Hepatocyte (in vitro differentiated cells): Measurements from ENCODE around the gene S100A4. TPM values are rescaled to one million over a fixed set of nuclear protein-coding genes. Genes with fewer than 3 reads are reported as not detected.

ENCODE experiments used
- DNase-seq: peaks from one replicate; pipeline ENCODE4 v3.0.0-alpha.2; 2016; ENCODE audit warnings: low spot score
- H2AFZ ChIP-seq: fragments of 200-600 bp; sonication (generic); 2 replicates; pipeline ENCODE4 v1.6.0; 2016; ENCODE audit warnings: antibody characterized with exemption, mild to moderate bottlenecking
- H3K27ac ChIP-seq: fragments of 200-600 bp; sonication (generic); 2 replicates; pipeline ENCODE4 v1.5.1; 2016; ENCODE audit warnings: mild to moderate bottlenecking
- H3K27me3 ChIP-seq: fragments of 200-600 bp; sonication (generic); 2 replicates; pipeline ENCODE4 v1.6.1; 2016
- H3K36me3 ChIP-seq: fragments of 200-600 bp; sonication (generic); replicated peaks from 2 replicates; pipeline ENCODE4 v1.5.1; 2016; ENCODE audit warnings: low read depth; ENCODE audit not compliant: insufficient read depth
- H3K4me1 ChIP-seq: fragments of 200-600 bp; sonication (generic); 2 replicates; pipeline ENCODE4 v1.5.1; 2016; ENCODE audit warnings: mild to moderate bottlenecking, moderate library complexity; ENCODE audit not compliant: insufficient read depth
- H3K4me2 ChIP-seq: fragments of 200-600 bp; sonication (generic); 2 replicates; pipeline ENCODE4 v1.6.0; 2016
- H3K4me3 ChIP-seq: fragments of 200-600 bp; sonication (generic); 2 replicates; pipeline ENCODE4 v1.5.1; 2016; ENCODE audit warnings: mild to moderate bottlenecking
- H3K79me2 ChIP-seq: fragments of 200-600 bp; sonication (generic); 2 replicates; pipeline ENCODE4 v1.6.0; 2017; ENCODE audit warnings: mild to moderate bottlenecking
- H3K9me2 ChIP-seq: fragments of 200-600 bp; sonication (generic); replicated peaks from 2 replicates; pipeline ENCODE4 v1.6.0; 2017; ENCODE audit warnings: mild to moderate bottlenecking; ENCODE audit not compliant: insufficient read depth
- H3K9me3 ChIP-seq: fragments of 200-600 bp; sonication (generic); 2 replicates; pipeline ENCODE4 v1.5.1; 2016; ENCODE audit warnings: low read depth, mild to moderate bottlenecking
- H4K20me1 ChIP-seq: fragments of 200-600 bp; sonication (generic); 2 replicates; pipeline ENCODE4 v1.6.0; 2016; ENCODE audit warnings: mild to moderate bottlenecking; ENCODE audit not compliant: insufficient read depth, poor library complexity, severe bottlenecking
- CTCF ChIP-seq: fragments of 200-600 bp; sonication (generic); IDR thresholded peaks from 2 replicates; pipeline ENCODE4 v1.5.1; 2016; ENCODE audit warnings: antibody characterized with exemption, mild to moderate bottlenecking; ENCODE audit not compliant: poor library complexity
- EZH2 ChIP-seq: fragments of 200-600 bp; sonication (generic); IDR thresholded peaks from 2 replicates; pipeline ENCODE4 v1.6.1; 2016; ENCODE audit warnings: antibody characterized with exemption, mild to moderate bottlenecking, borderline replicate concordance
- EZH2phosphoT487 ChIP-seq: fragments of 200-600 bp; sonication (generic); IDR thresholded peaks from one replicate; pipeline ENCODE4 v1.6.1; 2018; ENCODE audit warnings: antibody characterized with exemption, mild to moderate bottlenecking, low read depth, moderate library complexity; ENCODE audit not compliant: unreplicated experiment, severe bottlenecking
- WGBS: methylation state at CpG from one replicate; pipeline ENCODE4 v1.1.6; 2016; ENCODE audit warnings: low lambda C conversion rate; ENCODE audit errors: missing lambda C conversion rate; 5-methylcytosine and 5-hydroxymethylcytosine counted together
- polyA plus RNA-seq: library from polyadenylated mRNA; unstranded; fragments of >200 nt; fragmentation: Nextera tagmentation; extraction: Ambion mirVana; gene quantifications from 2 replicates; pipeline ENCODE4 v1.2.1, GENCODE V29; 2016
- total RNA-seq: library from RNA; depleted of rRNA; stranded (reverse); fragments of >200 nt; gene quantifications from 2 replicates; pipeline ENCODE4 v1.2.3, GENCODE V29; 2014

S100A4 gene
- total and polyA plus RNA-seq, 2 experiments from 2014 or later, result 64.1 to 116 TPM

- TF ChIP-seq CTCF, result no peak
- no peak for TF ChIP-seq EZH2
- no peak for TF ChIP-seq EZH2phosphoT487
- Histone ChIP-seq H3K27me3 (no peaks in the 10 kb centered on the region), H3K27ac (peak overlapping the region; percentile 94), H4K20me1 (no peaks in the 10 kb centered on the region), H3K36me3 (no peaks in the 10 kb centered on the region), H3K4me1 (peaks cover 43% of the 10 kb centered on the region), H3K79me2 (peaks cover 18% of the 10 kb centered on the region), H2AFZ (peak overlapping the region; percentile 37), H3K9me3 (no peaks in the 10 kb centered on the region), H3K4me3 (peak overlapping the region; percentile 42), H3K4me2 (peak overlapping the region; percentile 87), H3K9me2 (no peaks in the 10 kb centered on the region)
- DNase-seq, result peak; percentile 84
- WGBS, result 47% methylated on average over 29 of the region's 38 CpGs
Observed at GRCh38 chr1:153536012-153536670, 9.5 kb downstream of the S100A4 start.

GRCh38 chr1:153535242-153536011 is 10.2 kb downstream of the S100A4 start, which contains the start of gene S100A6:
Gene S100A6, minus strand, starts transcription at chr1:153535991. Its CDS starts 652 bp downstream, at chr1:153535339.
- Histone ChIP-seq H3K9me3 (no peaks in the 10 kb centered on the region), H3K4me1 (peaks cover 43% of the 10 kb centered on the region), H3K36me3 (no peaks in the 10 kb centered on the region), H3K79me2 (peaks cover 18% of the 10 kb centered on the region), H3K27me3 (no peaks in the 10 kb centered on the region), H3K27ac (peak within 1 kb of the TSS; percentile 94), H2AFZ (peak within 1 kb of the TSS; percentile 37), H3K9me2 (no peaks in the 10 kb centered on the region), H4K20me1 (no peaks in the 10 kb centered on the region), H3K4me2 (peak within 1 kb of the TSS; percentile 87), H3K4me3 (peak within 1 kb of the TSS; percentile 42)
- TF ChIP-seq EZH2 (no peak), EZH2phosphoT487 (no peak), CTCF (no peak)
- WGBS, result 70% methylated on average over 9 of the region's 18 CpGs
- no peak for DNase-seq

GRCh38 chr1:153534925-153535241 is 10.7 kb downstream of the S100A4 start:
- H2AFZ ChIP-seq, result no peak overlapping the region
- no peaks in the 10 kb centered on the region for H4K20me1 ChIP-seq
- H3K9me3 ChIP-seq, result no peaks in the 10 kb centered on the region
- H3K9me2 ChIP-seq, result no peaks in the 10 kb centered on the region
- peak overlapping the region; percentile 94 for H3K27ac ChIP-seq
- no peak overlapping the region for H3K4me3 ChIP-seq
- H3K4me1 ChIP-seq, result peaks cover 43% of the 10 kb centered on the region
- H3K79me2 ChIP-seq, result peaks cover 18% of the 10 kb centered on the region
- TF ChIP-seq CTCF (no peak), EZH2 (no peak)
- no peak for DNase-seq
- no peaks in the 10 kb centered on the region for H3K36me3 ChIP-seq
- peak overlapping the region; percentile 87 for H3K4me2 ChIP-seq
- WGBS, result 94% methylated on average over 3 of the region's 3 CpGs
- no peaks in the 10 kb centered on the region for H3K27me3 ChIP-seq
